HG03066 (cell line): Measurements from ENCODE around the gene MT4.
A peak's percentile ranks its signal among the peaks of the same experiment; 100 is the strongest.
"Not testable (repeated sequence)": the region's sequence is repeated elsewhere in the genome, so short reads cannot be mapped to it uniquely, and the experiment has no call there.

ENCODE experiments used
- ATAC-seq: cut with Tn5 transposase; IDR thresholded peaks from one replicate; pipeline ENCODE4 v1.9.1; 2021; ENCODE audit warnings: low read depth; ENCODE audit not compliant: unreplicated experiment

The MT4 gene

GRCh38 chr16:56558024-56558747 lies 6.7 kb upstream of the MT4 start:
- no peak for ATAC-seq

- no peak for ATAC-seq
Observed at GRCh38 chr16:56559109-56559508, 5.8 kb upstream of the MT4 start.

GRCh38 chr16:56560447-56560846 lies 4.4 kb upstream of the MT4 start:
- ATAC-seq, result no peak

- no peak for ATAC-seq
Observed at GRCh38 chr16:56561126-56561525, 3.7 kb upstream of the MT4 start.

- no peak for ATAC-seq
Observed at GRCh38 chr16:56569971-56570370, 5.1 kb downstream of the MT4 start.

GRCh38 chr16:56571525-56571924 lies 6.7 kb downstream of the MT4 start:
- ATAC-seq, result no peak

GRCh38 chr16:56574625-56575024 lies 9.8 kb downstream of the MT4 start:
- no peak for ATAC-seq

GRCh38 chr16:56576585-56577299 lies 11.9 kb downstream of the MT4 start:
- ATAC-seq, result peak; percentile 89

GRCh38 chr16:56577300-56577625 lies 12.4 kb downstream of the MT4 start:
- no peak for ATAC-seq

GRCh38 chr16:56580391-56581048 lies 15.6 kb downstream of the MT4 start:
- no peak for ATAC-seq

GRCh38 chr16:56582911-56583310 lies 18.0 kb downstream of the MT4 start:
- ATAC-seq, result not testable (repeated sequence)

- ATAC-seq, result no peak
Observed at GRCh38 chr16:56583351-56584168, 18.7 kb downstream of the MT4 start.

GRCh38 chr16:56584276-56584675 lies 19.4 kb downstream of the MT4 start:
- no peak for ATAC-seq

- ATAC-seq, result no peak
Observed at GRCh38 chr16:56588781-56589140, 23.9 kb downstream of the MT4 start.

GRCh38 chr16:56589141-56590039 lies 24.5 kb downstream of the MT4 start, which contains the start of gene MT3:
MT3 (plus strand) TSS chr16:56589528; CDS start chr16:56589591, 63 bp downstream.
- no peak for ATAC-seq

GRCh38 chr16:56591377-56592060 lies 26.6 kb downstream of the MT4 start:
- ATAC-seq, result no peak

- no peak for ATAC-seq
Observed at GRCh38 chr16:56593573-56594291, 28.9 kb downstream of the MT4 start.

GRCh38 chr16:56594292-56594619 lies 29.4 kb downstream of the MT4 start:
- ATAC-seq, result no peak
